H9 (cell line): Measurements from ENCODE around the gene COL4A6. TPM values are rescaled to one million over a fixed set of nuclear protein-coding genes. Genes with fewer than 3 reads are reported as not detected.

Experiments
- DNase-seq: peaks from one replicate; pipeline ENCODE4 v3.0.0-alpha.2; 2017
- H2AFZ ChIP-seq: one replicate; pipeline ENCODE4 v1.6.1; 2013; ENCODE audit warnings: mild to moderate bottlenecking, low read length, control low read depth, moderate library complexity
- H2AK5ac ChIP-seq: 2 replicates; pipeline ENCODE4 v1.6.1; 2013; ENCODE audit warnings: low read length, control low read depth, mixed read lengths; ENCODE audit not compliant: insufficient read length
- H2BK120ac ChIP-seq: one replicate; pipeline ENCODE4 v1.6.1; 2013; ENCODE audit warnings: low read depth, mild to moderate bottlenecking, low read length, control low read depth, inconsistent platforms; ENCODE audit not compliant: poor library complexity, severe bottlenecking
- H2BK12ac ChIP-seq: 2 replicates; pipeline ENCODE4 v1.6.1; 2013; ENCODE audit warnings: low read length, control low read depth, mixed read lengths, low read depth; ENCODE audit not compliant: insufficient read length
- H2BK15ac ChIP-seq: 2 replicates; pipeline ENCODE4 v1.6.1; 2013; ENCODE audit warnings: low read depth, low read length, control low read depth
- H2BK20ac ChIP-seq: one replicate; pipeline ENCODE4 v1.6.1; 2013; ENCODE audit warnings: low read depth, mild to moderate bottlenecking, low read length, control low read depth, inconsistent platforms; ENCODE audit not compliant: poor library complexity, severe bottlenecking
- H2BK5ac ChIP-seq: 2 replicates; pipeline ENCODE4 v1.6.1; 2013; ENCODE audit warnings: low read length, control low read depth, mixed read lengths; ENCODE audit not compliant: insufficient read length
- H3K14ac ChIP-seq: 2 replicates; pipeline ENCODE4 v1.6.1; 2013; ENCODE audit warnings: low read length, control low read depth; ENCODE audit not compliant: insufficient read depth
- H3K18ac ChIP-seq: 2 replicates; pipeline ENCODE4 v1.6.1; 2013; ENCODE audit warnings: low read depth, mild to moderate bottlenecking, mixed read lengths, low read length, control low read depth; ENCODE audit not compliant: insufficient read length
- H3K23ac ChIP-seq: 2 replicates; pipeline ENCODE4 v1.6.1; 2013; ENCODE audit warnings: low read length, control low read depth, mixed read lengths, low read depth; ENCODE audit not compliant: insufficient read length
- H3K23me2 ChIP-seq: 2 replicates; pipeline ENCODE4 v1.6.1; 2013; ENCODE audit warnings: low read depth, mild to moderate bottlenecking, mixed read lengths, low read length, control low read depth; ENCODE audit not compliant: insufficient read length, poor library complexity, severe bottlenecking
- H3K27ac ChIP-seq: 2 replicates; pipeline ENCODE4 v1.5.1; 2013; ENCODE audit warnings: low read length, control low read depth, mixed read lengths, low read depth; ENCODE audit not compliant: insufficient read length
- H3K27me3 ChIP-seq: 2 replicates; pipeline ENCODE4 v1.6.1; 2013; ENCODE audit warnings: low read length, control low read depth, inconsistent platforms; ENCODE audit not compliant: insufficient read depth
- H3K4ac ChIP-seq: 2 replicates; pipeline ENCODE4 v1.6.1; 2013; ENCODE audit warnings: low read depth, mild to moderate bottlenecking, control low read depth, inconsistent platforms, low read length, moderate library complexity
- H3K4me1 ChIP-seq: 2 replicates; pipeline ENCODE4 v1.6.1; 2013; ENCODE audit warnings: low read length, control low read depth, inconsistent platforms; ENCODE audit not compliant: insufficient read depth
- H3K4me2 ChIP-seq: 2 replicates; pipeline ENCODE4 v1.6.1; 2013; ENCODE audit warnings: low read length, control low read depth, mixed read lengths; ENCODE audit not compliant: insufficient read length, insufficient read depth
- H3K56ac ChIP-seq: 2 replicates; pipeline ENCODE4 v1.6.1; 2013; ENCODE audit warnings: low read depth, mild to moderate bottlenecking, mixed read lengths, low read length, control low read depth; ENCODE audit not compliant: insufficient read length
- H3K79me1 ChIP-seq: 2 replicates; pipeline ENCODE4 v1.6.1; 2013; ENCODE audit warnings: low read depth, mild to moderate bottlenecking, moderate library complexity, low read length, control low read depth, inconsistent platforms; ENCODE audit not compliant: insufficient read depth, poor library complexity, severe bottlenecking
- H3K79me2 ChIP-seq: 2 replicates; pipeline ENCODE4 v1.6.1; 2013; ENCODE audit warnings: low read length, control low read depth, inconsistent platforms; ENCODE audit not compliant: insufficient read depth
- H3K9ac ChIP-seq: 2 replicates; pipeline ENCODE4 v1.6.1; 2013; ENCODE audit warnings: low read length, control low read depth, mixed read lengths; ENCODE audit not compliant: insufficient read length; ENCODE audit errors: extremely low read depth
- H3K9me3 ChIP-seq: one replicate; pipeline ENCODE4 v1.6.1; 2013; ENCODE audit warnings: low read depth, low read length, inconsistent platforms; ENCODE audit not compliant: control insufficient read depth
- H3T11ph ChIP-seq: one replicate; pipeline ENCODE4 v1.6.1; 2013; ENCODE audit warnings: mild to moderate bottlenecking, low read length, control low read depth, inconsistent platforms
- H4K20me1 ChIP-seq: one replicate; pipeline ENCODE4 v1.6.1; 2013; ENCODE audit not compliant: control insufficient read depth, insufficient read length, insufficient read depth
- H4K5ac ChIP-seq: 2 replicates; pipeline ENCODE4 v1.6.1; 2013; ENCODE audit warnings: low read depth, mild to moderate bottlenecking, mixed read lengths, low read length, control low read depth; ENCODE audit not compliant: insufficient read length
- H4K8ac ChIP-seq: replicated peaks from 2 replicates; pipeline ENCODE4 v1.6.1; 2013; ENCODE audit warnings: low read length, control low read depth, mixed read lengths, low read depth; ENCODE audit not compliant: insufficient read length
- H4K91ac ChIP-seq: 2 replicates; pipeline ENCODE4 v1.6.1; 2013; ENCODE audit warnings: low read depth, mild to moderate bottlenecking, moderate library complexity, mixed read lengths, low read length, control low read depth; ENCODE audit not compliant: insufficient read length
- H3K27ac Mint-ChIP-seq, 3 experiments: 2 replicates in 2 of 3; 3 replicates in 1 of 3; pipeline ENCODE4 v1.8.0; 2020 to 2021; ENCODE audit warnings: mixed read lengths in 3 of 3, mild to moderate bottlenecking in 1 of 3, moderate library complexity in 1 of 3
- H3K27me3 Mint-ChIP-seq: 2 replicates; pipeline ENCODE4 v1.8.0; 2021; ENCODE audit warnings: low read depth, mild to moderate bottlenecking, moderate library complexity, mixed read lengths
- H3K36me3 Mint-ChIP-seq, 3 experiments: 2 replicates in 2 of 3; 3 replicates in 1 of 3; pipeline ENCODE4 v1.8.0; 2020 to 2021; ENCODE audit warnings: low read depth in 3 of 3, mixed read lengths in 3 of 3; ENCODE audit not compliant: insufficient read depth in 1 of 3
- H3K4me1 Mint-ChIP-seq, 2 experiments: 2 replicates each; pipeline ENCODE4 v1.8.0; 2020; ENCODE audit warnings: mixed read lengths in 2 of 2
- H3K4me3 Mint-ChIP-seq, 2 experiments: 2 replicates in 1 of 2; 3 replicates in 1 of 2; pipeline ENCODE4 v1.8.0; 2020 to 2021; ENCODE audit warnings: mild to moderate bottlenecking in 2 of 2, mixed read lengths in 2 of 2, moderate library complexity in 1 of 2
- H3K9me3 Mint-ChIP-seq, 2 experiments: 2 replicates in 1 of 2; 3 replicates in 1 of 2; pipeline ENCODE4 v1.8.0; 2020; ENCODE audit warnings: mild to moderate bottlenecking in 2 of 2, mixed read lengths in 2 of 2, moderate library complexity in 1 of 2
- WGBS: extraction: QIAGEN DNeasy Blood & Tissue Kit; methylation state at CpG from one replicate; pipeline ENCODE4 v1.1.7; 2013; ENCODE audit warnings: missing lambda C conversion rate, low lambda C conversion rate, mixed read lengths; ENCODE audit not compliant: insufficient read length; ENCODE audit errors: extremely low coverage; 5-methylcytosine and 5-hydroxymethylcytosine counted together
- total RNA-seq: library from RNA; stranded (reverse); gene quantifications from 2 replicates; pipeline ENCODE4 v1.2.1, GENCODE V29; 2021
- TF ChIP-seq, protein P1 (sequence below): fragments of 200-600 bp; sonication (generic); conservative IDR thresholded peaks from 3 replicates; pipeline ENCODE4 v1.8.0; 2021; ENCODE audit warnings: antibody characterized with exemption, mild to moderate bottlenecking

Gene COL4A6
- total RNA-seq, 1 experiment from 2014 or later: 16.7 TPM

DNA sequence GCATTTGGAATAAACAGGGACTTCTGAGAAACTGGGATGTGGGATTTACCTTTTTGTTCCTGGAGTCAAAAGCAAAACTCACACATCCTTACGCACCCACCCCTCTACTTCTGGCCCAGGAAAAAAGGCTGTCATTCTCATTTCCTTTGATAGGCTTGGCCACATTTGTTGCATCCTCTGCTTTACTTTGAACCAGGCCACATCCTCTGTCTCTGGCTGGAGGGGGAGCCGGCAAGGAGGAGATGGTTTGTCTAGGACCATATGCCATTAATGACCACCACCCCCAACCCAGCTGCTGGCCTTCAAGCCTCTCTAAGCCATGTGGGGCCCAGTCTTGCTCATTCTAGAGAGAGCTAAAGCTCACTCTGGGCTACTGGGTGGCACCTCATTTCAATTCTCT is 282.1 kb downstream of the COL4A6 start:
- H3K79me2 ChIP-seq: no peaks in the 10 kb centered on the region
- H2BK12ac ChIP-seq: no peak overlapping the region
- H2AFZ ChIP-seq: no peak overlapping the region
- H2BK120ac ChIP-seq: no peak overlapping the region
- H3K18ac ChIP-seq: no peak overlapping the region
- no peaks in the 10 kb centered on the region for H3K79me1 ChIP-seq
- H3K27me3 ChIP-seq: no peaks in the 10 kb centered on the region
- Mint-ChIP-seq H3K27ac (no peak overlapping the region), H3K4me3 (no peak overlapping the region), H3K36me3 (no peaks in the 10 kb centered on the region; a peak in 2 of 7 replicates), H3K4me1 (peaks cover 3 to 10% of the 10 kb centered on the region in 2 experiments), H3K9me3 (no peaks in the 10 kb centered on the region), H3K27me3 (no peaks in the 10 kb centered on the region)
- no peak overlapping the region for H4K8ac ChIP-seq
- no peak overlapping the region for H3K27ac ChIP-seq
- H3K9ac ChIP-seq: no peak overlapping the region
- H3K9me3 ChIP-seq: no peaks in the 10 kb centered on the region
- H4K20me1 ChIP-seq: no peaks in the 10 kb centered on the region
- H3K23me2 ChIP-seq: no peaks in the 10 kb centered on the region
- H3K56ac ChIP-seq: no peak overlapping the region
- H2AK5ac ChIP-seq: no peak overlapping the region
- H2BK20ac ChIP-seq: no peak overlapping the region
- H3K4me2 ChIP-seq: no peak overlapping the region
- H3T11ph ChIP-seq: no peak overlapping the region
- TF ChIP-seq, protein P1, sequence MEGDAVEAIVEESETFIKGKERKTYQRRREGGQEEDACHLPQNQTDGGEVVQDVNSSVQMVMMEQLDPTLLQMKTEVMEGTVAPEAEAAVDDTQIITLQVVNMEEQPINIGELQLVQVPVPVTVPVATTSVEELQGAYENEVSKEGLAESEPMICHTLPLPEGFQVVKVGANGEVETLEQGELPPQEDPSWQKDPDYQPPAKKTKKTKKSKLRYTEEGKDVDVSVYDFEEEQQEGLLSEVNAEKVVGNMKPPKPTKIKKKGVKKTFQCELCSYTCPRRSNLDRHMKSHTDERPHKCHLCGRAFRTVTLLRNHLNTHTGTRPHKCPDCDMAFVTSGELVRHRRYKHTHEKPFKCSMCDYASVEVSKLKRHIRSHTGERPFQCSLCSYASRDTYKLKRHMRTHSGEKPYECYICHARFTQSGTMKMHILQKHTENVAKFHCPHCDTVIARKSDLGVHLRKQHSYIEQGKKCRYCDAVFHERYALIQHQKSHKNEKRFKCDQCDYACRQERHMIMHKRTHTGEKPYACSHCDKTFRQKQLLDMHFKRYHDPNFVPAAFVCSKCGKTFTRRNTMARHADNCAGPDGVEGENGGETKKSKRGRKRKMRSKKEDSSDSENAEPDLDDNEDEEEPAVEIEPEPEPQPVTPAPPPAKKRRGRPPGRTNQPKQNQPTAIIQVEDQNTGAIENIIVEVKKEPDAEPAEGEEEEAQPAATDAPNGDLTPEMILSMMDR: no peak
- H2BK15ac ChIP-seq: no peak overlapping the region
- no peak overlapping the region for H3K4ac ChIP-seq
- WGBS: no CpG with 5 or more reads among the region's 2 CpGs
- no peak overlapping the region for H4K5ac ChIP-seq
- no peaks in the 10 kb centered on the region for H3K4me1 ChIP-seq
- H3K23ac ChIP-seq: no peak overlapping the region
- no peak for DNase-seq
- H4K91ac ChIP-seq: no peak overlapping the region
- no peak overlapping the region for H3K14ac ChIP-seq
- no peak overlapping the region for H2BK5ac ChIP-seq
